Measurements from ENCODE around the gene GLDC.

The GLDC gene

GRCh38 chr9:6488395-6488794 lies 157.1 kb downstream of the GLDC start:
- peaks cover 7% of the 10 kb centered on the region for H3K4me1 ChIP-seq (ENCODE audit: insufficient read depth, low read length)
- H3K4me3 ChIP-seq (ENCODE audit: low read depth in 1 of 2, low read length in 2 of 2) = no peak overlapping the region
- H3K27ac ChIP-seq (ENCODE audit: low read depth, low read length) = no peak overlapping the region
- H3K27me3 ChIP-seq (ENCODE audit: control insufficient read depth in 1 of 2, insufficient read depth in 2 of 2, low read length in 2 of 2) = no peaks in the 10 kb centered on the region
- H3K9me3 ChIP-seq (ENCODE audit: low read length) = no peaks in the 10 kb centered on the region
- peaks cover 27% of the 10 kb centered on the region for H3K36me3 ChIP-seq (ENCODE audit: insufficient read depth, low read length)
- no peak overlapping the region for H3K9ac ChIP-seq (ENCODE audit: low read length)

DNA sequence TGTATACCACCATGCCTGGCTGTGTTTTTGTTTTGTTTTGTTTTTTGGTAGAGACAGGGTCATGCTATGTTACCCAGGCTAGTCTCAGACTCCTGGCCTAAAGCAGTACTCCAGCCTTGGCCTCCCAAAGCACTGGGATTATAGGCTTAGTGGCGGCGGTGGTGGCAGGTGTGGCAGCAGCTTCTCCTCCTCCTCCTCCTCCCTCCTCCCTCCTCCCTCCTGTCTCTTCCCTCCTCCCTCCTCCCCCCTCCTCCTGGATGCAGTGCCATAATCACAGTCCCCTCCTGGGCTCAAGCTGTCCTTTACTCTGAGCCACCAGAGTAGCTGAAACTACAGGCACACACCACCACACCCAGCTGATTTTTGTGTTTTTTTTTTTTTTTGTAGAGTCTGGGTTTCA lies 161.3 kb downstream of the GLDC start:
- no peaks in the 10 kb centered on the region for H3K4me1 ChIP-seq (ENCODE audit: insufficient read depth, low read length)
- H3K36me3 ChIP-seq (ENCODE audit: insufficient read depth, low read length) = peaks cover 41% of the 10 kb centered on the region
- no peak overlapping the region for H3K27ac ChIP-seq (ENCODE audit: low read depth, low read length)
- no peaks in the 10 kb centered on the region for H3K9me3 ChIP-seq (ENCODE audit: low read length)
- no peaks in the 10 kb centered on the region for H3K27me3 ChIP-seq (ENCODE audit: control insufficient read depth in 1 of 2, insufficient read depth in 2 of 2, low read length in 2 of 2)
- H3K9ac ChIP-seq (ENCODE audit: low read length) = no peak overlapping the region
- H3K4me3 ChIP-seq (ENCODE audit: low read depth in 1 of 2, low read length in 2 of 2) = no peak overlapping the region
